ENCODE measurements around the gene CD84. TPM values are rescaled to one million over a fixed set of nuclear protein-coding genes. Genes with fewer than 3 reads are reported as not detected.

The CD84 gene
- not detected for polyA plus RNA-seq (2012; ENCODE audit: insufficient read length, low read depth)

- no peak for TF ChIP-seq REST (IDR thresholded peaks at IDR 0.05; ENCODE audit: insufficient read depth in 1 of 2, low read depth in 2 of 2, low read length in 2 of 2)
Observed at GRCh38 chr1:160579216-160579701, at the start of gene CD84. Gene CD84, minus strand, starts transcription at chr1:160579496. Its CDS starts 59 bp downstream, at chr1:160579437.

- TF ChIP-seq FOXP2 (optimal IDR thresholded peaks at IDR 0.05; ENCODE audit: borderline replicate concordance, extremely low read depth, extremely low read length, insufficient read depth) (no peak), POLR2AphosphoS5 (IDR thresholded peaks at IDR 0.05; ENCODE audit: low read depth, low read length) (no peak), TAF1 (IDR thresholded peaks at IDR 0.05; ENCODE audit: borderline replicate concordance, insufficient read depth, low read length) (no peak), SIN3A (IDR thresholded peaks at IDR 0.05; ENCODE audit: borderline replicate concordance, insufficient read depth, low read length) (no peak), REST (IDR thresholded peaks at IDR 0.05; ENCODE audit: insufficient read depth in 1 of 2, low read depth in 2 of 2, low read length in 2 of 2) (no peak)
Observed at GRCh38 chr1:160628799-160629263, 49.5 kb upstream of the CD84 start.

GRCh38 chr1:160626509-160627342 lies 47.4 kb upstream of the CD84 start:
- TF ChIP-seq SIN3A (IDR thresholded peaks at IDR 0.05; ENCODE audit: borderline replicate concordance, insufficient read depth, low read length) (no peak), POLR2AphosphoS5 (IDR thresholded peaks at IDR 0.05; ENCODE audit: low read depth, low read length) (no peak), FOXP2 (optimal IDR thresholded peaks at IDR 0.05; ENCODE audit: borderline replicate concordance, extremely low read depth, extremely low read length, insufficient read depth) (no peak), REST (IDR thresholded peaks at IDR 0.05; ENCODE audit: insufficient read depth in 1 of 2, low read depth in 2 of 2, low read length in 2 of 2) (no peak), TAF1 (IDR thresholded peaks at IDR 0.05; ENCODE audit: borderline replicate concordance, insufficient read depth, low read length) (no peak)

GRCh38 chr1:160625725-160626498 lies 46.6 kb upstream of the CD84 start:
- TF ChIP-seq FOXP2 (optimal IDR thresholded peaks at IDR 0.05; ENCODE audit: borderline replicate concordance, extremely low read depth, extremely low read length, insufficient read depth) (no peak), SIN3A (IDR thresholded peaks at IDR 0.05; ENCODE audit: borderline replicate concordance, insufficient read depth, low read length) (no peak), TAF1 (IDR thresholded peaks at IDR 0.05; ENCODE audit: borderline replicate concordance, insufficient read depth, low read length) (no peak), POLR2AphosphoS5 (IDR thresholded peaks at IDR 0.05; ENCODE audit: low read depth, low read length) (no peak), REST (IDR thresholded peaks at IDR 0.05; ENCODE audit: insufficient read depth in 1 of 2, low read depth in 2 of 2, low read length in 2 of 2) (no peak)
